ENCODE results near the gene TFDP3. TPM values are rescaled to one million over a fixed set of nuclear protein-coding genes. Genes with fewer than 3 reads are reported as not detected.

TFDP3 gene, protein sequence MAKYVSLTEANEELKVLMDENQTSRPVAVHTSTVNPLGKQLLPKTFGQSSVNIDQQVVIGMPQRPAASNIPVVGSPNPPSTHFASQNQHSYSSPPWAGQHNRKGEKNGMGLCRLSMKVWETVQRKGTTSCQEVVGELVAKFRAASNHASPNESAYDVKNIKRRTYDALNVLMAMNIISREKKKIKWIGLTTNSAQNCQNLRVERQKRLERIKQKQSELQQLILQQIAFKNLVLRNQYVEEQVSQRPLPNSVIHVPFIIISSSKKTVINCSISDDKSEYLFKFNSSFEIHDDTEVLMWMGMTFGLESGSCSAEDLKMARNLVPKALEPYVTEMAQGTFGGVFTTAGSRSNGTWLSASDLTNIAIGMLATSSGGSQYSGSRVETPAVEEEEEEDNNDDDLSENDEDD
- polyA plus RNA-seq (2013, experiment 1 of 4): not detected
- polyA plus RNA-seq (2013, experiment 2 of 4): not detected
- not detected for polyA plus RNA-seq (2013, experiment 3 of 4)
- not detected for polyA plus RNA-seq (2013, experiment 4 of 4)

DNA sequence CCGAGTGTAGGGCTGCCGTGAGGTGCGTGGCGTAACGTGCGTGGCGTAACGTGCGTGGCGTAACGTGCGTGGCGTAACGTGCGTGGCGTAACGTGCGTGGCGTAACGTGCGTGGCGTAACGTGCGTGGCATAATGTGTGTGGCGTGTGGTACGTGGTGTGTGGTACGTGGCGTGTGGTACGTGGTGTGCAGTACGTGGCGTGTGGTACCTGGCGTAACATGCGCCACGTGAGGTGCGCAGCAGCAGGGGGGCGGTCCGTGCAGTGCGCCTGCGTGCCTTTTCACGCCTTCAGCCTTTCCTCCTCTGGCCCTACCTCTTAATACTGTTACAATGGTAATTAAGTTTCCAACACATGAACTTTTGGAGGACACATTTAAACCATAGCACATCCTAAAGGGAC lies at the start of gene TFDP3:
TFDP3 (minus strand) TSS at position 26 of the 400 bp plus-strand sequence. CDS start 95 bp downstream, outside the sequence.
- no peak within 1 kb of the TSS for H3K4me3 ChIP-seq (ENCODE audit: insufficient read depth, low read depth, low read length)
- no peaks in the 10 kb centered on the region for H3K4me1 ChIP-seq (ENCODE audit: control insufficient read depth, insufficient read depth, low read length)
- 96 to 97% methylated on average over 40 of the region's 40 CpGs for WGBS, 2 experiments
- no peaks in the 10 kb centered on the region for H3K9me3 ChIP-seq (ENCODE audit: control insufficient read depth, low read length)
- no peaks in the 10 kb centered on the region for H3K36me3 ChIP-seq (ENCODE audit: control insufficient read depth, insufficient read depth, low read length)
- no peaks in the 10 kb centered on the region for H3K27me3 ChIP-seq (ENCODE audit: control insufficient read depth, insufficient read depth, low read length, poor library complexity, severe bottlenecking)
- no peak within 1 kb of the TSS for H3K27ac ChIP-seq (ENCODE audit: insufficient read depth, low read depth, low read length, poor library complexity, severe bottlenecking)

DNA sequence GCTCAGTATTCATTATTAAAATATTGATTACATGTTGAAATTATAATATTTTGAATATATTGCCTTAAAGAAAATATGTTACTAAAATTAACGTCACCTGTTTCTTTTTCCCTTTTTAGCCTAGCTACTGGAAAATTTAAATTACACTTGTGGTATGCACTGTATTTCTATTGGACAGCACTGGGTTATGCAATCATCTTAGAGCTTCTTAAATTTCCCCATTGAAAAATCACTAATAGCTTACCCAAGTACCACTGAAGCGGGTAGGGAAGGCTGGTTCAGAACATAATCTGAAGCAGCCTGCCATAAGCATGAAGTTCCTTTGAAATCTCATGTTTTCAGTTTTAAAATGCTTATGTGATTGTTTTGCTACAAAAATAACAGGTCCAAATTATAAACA lies 49.5 kb upstream of the TFDP3 start:
- no peaks in the 10 kb centered on the region for H3K27me3 ChIP-seq (ENCODE audit: control insufficient read depth, insufficient read depth, low read length, poor library complexity, severe bottlenecking)
- no peaks in the 10 kb centered on the region for H3K36me3 ChIP-seq (ENCODE audit: control insufficient read depth, insufficient read depth, low read length)
- WGBS, 2 experiments: 100% methylated on average over 1 of the region's 2 CpGs
- H3K4me1 ChIP-seq (ENCODE audit: control insufficient read depth, insufficient read depth, low read length): peaks cover 10% of the 10 kb centered on the region
- H3K4me3 ChIP-seq (ENCODE audit: insufficient read depth, low read depth, low read length): no peak overlapping the region
- no peaks in the 10 kb centered on the region for H3K9me3 ChIP-seq (ENCODE audit: control insufficient read depth, low read length)
- H3K27ac ChIP-seq (ENCODE audit: insufficient read depth, low read depth, low read length, poor library complexity, severe bottlenecking): no peak overlapping the region

DNA sequence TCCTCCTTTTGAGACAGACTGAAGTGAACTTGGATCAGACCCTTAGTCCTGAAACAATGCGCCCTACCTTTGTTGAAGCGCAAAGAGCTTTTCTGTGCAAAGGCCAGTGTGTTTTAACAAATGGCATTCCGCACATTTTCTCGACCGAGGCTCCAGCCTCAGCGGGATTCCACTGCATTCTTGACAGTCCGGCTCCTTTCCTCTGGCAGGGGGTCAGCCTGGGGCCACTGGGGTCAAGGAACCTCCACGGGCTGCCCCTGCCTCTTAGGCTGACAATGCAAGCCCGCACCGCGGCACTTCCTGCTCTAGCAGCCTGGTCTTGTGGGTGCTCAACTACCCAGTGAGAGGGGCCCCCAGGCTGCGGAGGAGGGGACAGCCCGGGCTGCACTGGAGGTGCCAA lies 47.2 kb upstream of the TFDP3 start:
- Histone ChIP-seq H3K27me3 (ENCODE audit: control insufficient read depth, insufficient read depth, low read length, poor library complexity, severe bottlenecking) (no peaks in the 10 kb centered on the region), H3K4me3 (ENCODE audit: insufficient read depth, low read depth, low read length) (no peak overlapping the region), H3K27ac (ENCODE audit: insufficient read depth, low read depth, low read length, poor library complexity, severe bottlenecking) (peak overlapping the region; percentile 53), H3K9me3 (ENCODE audit: control insufficient read depth, low read length) (no peaks in the 10 kb centered on the region), H3K36me3 (ENCODE audit: control insufficient read depth, insufficient read depth, low read length) (no peaks in the 10 kb centered on the region), H3K4me1 (ENCODE audit: control insufficient read depth, insufficient read depth, low read length) (peaks cover 10% of the 10 kb centered on the region)
- 1 to 3% methylated on average over 13 of the region's 13 CpGs for WGBS, 2 experiments

DNA sequence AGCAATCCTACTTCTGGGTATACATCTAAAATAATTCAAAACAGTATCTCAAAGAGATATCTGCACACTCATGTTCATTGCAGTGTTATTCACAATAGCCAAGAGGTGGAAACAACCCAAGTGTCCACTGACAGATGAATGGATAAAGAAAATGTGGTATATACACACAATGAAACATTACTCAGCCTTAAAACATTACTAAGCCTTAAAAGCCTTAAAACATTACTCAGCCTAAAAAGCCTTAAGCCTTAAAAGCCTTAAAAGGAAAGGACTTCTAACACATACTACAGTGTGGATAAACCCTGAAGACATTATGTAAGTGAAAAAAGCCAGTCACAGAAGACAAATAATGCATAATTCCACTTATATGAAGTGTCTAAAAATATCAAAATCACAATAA lies 40.3 kb upstream of the TFDP3 start:
- no peak overlapping the region for H3K4me3 ChIP-seq (ENCODE audit: insufficient read depth, low read depth, low read length)
- H3K9me3 ChIP-seq (ENCODE audit: control insufficient read depth, low read length): no peaks in the 10 kb centered on the region
- no peaks in the 10 kb centered on the region for H3K4me1 ChIP-seq (ENCODE audit: control insufficient read depth, insufficient read depth, low read length)
- H3K27ac ChIP-seq (ENCODE audit: insufficient read depth, low read depth, low read length, poor library complexity, severe bottlenecking): no peak overlapping the region
- H3K27me3 ChIP-seq (ENCODE audit: control insufficient read depth, insufficient read depth, low read length, poor library complexity, severe bottlenecking): no peaks in the 10 kb centered on the region
- no peaks in the 10 kb centered on the region for H3K36me3 ChIP-seq (ENCODE audit: control insufficient read depth, insufficient read depth, low read length)

DNA sequence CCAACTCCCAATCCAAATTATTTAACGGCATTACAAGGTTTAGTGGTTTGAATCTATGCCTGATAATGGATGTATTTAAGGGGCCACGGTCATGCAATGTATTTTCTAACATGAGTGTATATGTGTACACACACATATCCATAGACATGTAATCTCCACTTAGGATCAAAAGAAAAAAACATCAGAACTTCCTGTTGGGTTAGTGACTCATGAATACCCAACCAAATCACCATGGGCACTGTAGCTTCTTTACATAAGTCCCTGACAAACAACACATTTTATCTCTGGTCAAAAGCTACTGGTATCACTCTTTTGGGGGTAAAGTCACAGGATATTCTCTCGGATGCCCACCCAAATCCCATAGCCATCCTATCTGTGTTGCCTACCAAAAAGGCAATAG lies 36.5 kb upstream of the TFDP3 start:
- no peaks in the 10 kb centered on the region for H3K27me3 ChIP-seq (ENCODE audit: control insufficient read depth, insufficient read depth, low read length, poor library complexity, severe bottlenecking)
- WGBS, 2 experiments: 90% methylated on average over 1 to 2 of the region's 3 CpGs
- H3K9me3 ChIP-seq (ENCODE audit: control insufficient read depth, low read length): no peaks in the 10 kb centered on the region
- no peak overlapping the region for H3K4me3 ChIP-seq (ENCODE audit: insufficient read depth, low read depth, low read length)
- no peaks in the 10 kb centered on the region for H3K4me1 ChIP-seq (ENCODE audit: control insufficient read depth, insufficient read depth, low read length)
- H3K36me3 ChIP-seq (ENCODE audit: control insufficient read depth, insufficient read depth, low read length): no peaks in the 10 kb centered on the region
- H3K27ac ChIP-seq (ENCODE audit: insufficient read depth, low read depth, low read length, poor library complexity, severe bottlenecking): no peak overlapping the region

DNA sequence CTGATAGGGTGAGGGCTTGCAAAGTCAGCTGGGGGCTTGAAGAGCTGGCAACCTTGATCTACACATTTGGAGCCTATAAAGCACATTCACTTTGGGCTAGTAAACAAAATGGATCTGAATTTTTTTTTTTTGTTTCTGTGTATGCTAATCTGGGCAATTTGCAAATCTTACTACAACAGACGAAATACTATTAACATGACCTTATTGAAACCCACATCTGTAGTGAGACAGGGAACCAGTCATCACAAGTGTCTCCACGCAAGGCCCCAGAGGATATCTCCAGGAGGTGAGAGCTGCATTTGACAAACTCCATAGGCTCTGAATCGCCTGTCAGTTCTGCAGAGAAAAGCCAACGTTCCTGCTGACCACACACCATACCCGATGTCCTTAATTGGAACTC lies 33.0 kb upstream of the TFDP3 start:
- WGBS, 2 experiments: 56 to 69% methylated on average over 5 of the region's 5 CpGs
- no peak overlapping the region for H3K27ac ChIP-seq (ENCODE audit: insufficient read depth, low read depth, low read length, poor library complexity, severe bottlenecking)
- no peaks in the 10 kb centered on the region for H3K27me3 ChIP-seq (ENCODE audit: control insufficient read depth, insufficient read depth, low read length, poor library complexity, severe bottlenecking)
- H3K4me3 ChIP-seq (ENCODE audit: insufficient read depth, low read depth, low read length): no peak overlapping the region
- H3K9me3 ChIP-seq (ENCODE audit: control insufficient read depth, low read length): no peaks in the 10 kb centered on the region
- H3K4me1 ChIP-seq (ENCODE audit: control insufficient read depth, insufficient read depth, low read length): no peaks in the 10 kb centered on the region
- no peaks in the 10 kb centered on the region for H3K36me3 ChIP-seq (ENCODE audit: control insufficient read depth, insufficient read depth, low read length)

DNA sequence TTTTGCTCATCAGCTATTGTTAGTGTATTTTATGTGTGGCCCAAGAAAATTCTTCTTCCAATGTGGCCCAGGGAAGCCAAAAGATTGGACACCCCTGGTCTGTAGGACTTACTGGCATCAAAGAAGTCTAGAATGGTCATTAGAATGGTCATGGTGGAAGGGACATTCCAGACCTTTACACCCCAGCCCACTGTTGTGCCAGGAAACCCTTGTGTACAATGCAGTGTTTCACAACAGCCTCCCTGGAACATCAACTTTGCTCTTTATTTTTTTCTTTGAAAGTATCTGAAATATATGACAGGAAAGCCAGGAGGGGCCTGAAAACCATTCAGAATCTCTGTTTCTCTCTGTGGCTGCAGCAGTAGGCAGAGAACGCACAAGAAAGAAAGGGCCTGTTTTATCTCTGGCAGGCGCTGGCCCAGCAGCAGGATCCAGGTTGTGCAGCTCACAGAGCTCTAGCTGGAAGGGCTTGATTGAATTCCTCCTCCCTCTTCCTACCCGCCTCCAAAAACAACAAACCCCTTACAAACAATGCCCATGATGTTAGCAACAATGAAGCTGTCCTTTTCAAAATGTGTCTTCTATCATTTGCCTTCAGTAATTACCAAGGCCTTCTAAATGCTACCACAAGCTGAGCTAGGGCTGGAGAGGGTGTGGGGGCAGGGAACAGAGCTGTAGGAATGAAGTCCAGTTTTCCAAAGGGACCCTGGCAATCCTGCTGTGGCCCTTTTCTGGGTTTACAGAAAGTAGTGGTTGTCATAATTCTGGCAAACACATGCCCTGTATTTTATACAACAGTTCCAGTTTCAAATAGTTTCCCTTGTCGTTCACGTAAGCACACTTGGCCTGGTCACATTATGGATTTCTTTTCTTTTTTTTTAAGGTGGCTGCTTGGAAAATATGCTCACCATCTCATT lies 32.3 kb upstream of the TFDP3 start:
- no peak overlapping the region for H3K27ac ChIP-seq (ENCODE audit: insufficient read depth, low read depth, low read length, poor library complexity, severe bottlenecking)

DNA sequence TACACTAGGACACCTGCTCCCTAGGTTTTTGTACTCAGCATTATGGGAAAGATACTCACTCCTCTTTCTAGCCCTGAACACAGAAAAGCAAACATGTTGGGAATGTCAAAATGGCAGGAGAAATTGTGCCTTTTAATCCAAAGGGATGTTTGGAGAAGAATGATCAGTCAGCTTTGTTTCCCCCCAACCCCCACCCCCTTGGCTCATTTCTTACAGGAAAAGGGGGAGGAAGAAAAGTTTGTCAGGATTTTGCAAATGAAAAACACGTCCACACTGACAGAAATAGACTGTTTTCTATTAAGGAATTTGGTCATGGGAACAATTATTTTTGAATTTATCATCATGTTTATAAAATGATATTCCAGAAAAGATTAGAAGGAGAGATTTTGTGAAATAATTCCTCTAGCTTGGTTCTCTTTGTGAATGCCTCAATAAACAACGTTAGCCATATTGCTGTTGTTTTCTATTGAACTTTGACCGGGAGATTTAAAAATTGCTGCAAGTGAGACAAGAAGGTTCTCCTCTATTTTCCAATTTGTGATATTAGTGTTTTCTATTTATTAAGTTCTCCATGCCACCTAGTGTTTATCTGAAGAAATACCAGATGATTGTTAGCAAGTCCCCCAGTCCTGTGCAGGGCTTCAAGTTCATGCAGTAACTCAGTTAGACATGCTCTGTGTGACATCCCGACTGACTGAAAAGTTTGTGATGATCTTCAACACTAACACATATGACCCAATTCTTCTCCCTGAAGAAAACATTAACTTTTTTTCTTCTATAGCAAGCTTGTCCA lies 31.3 kb upstream of the TFDP3 start:
- Histone ChIP-seq H3K27ac (ENCODE audit: insufficient read depth, low read depth, low read length, poor library complexity, severe bottlenecking) (no peak overlapping the region), H3K4me3 (ENCODE audit: insufficient read depth, low read depth, low read length) (no peak overlapping the region), H3K36me3 (ENCODE audit: control insufficient read depth, insufficient read depth, low read length) (no peaks in the 10 kb centered on the region), H3K27me3 (ENCODE audit: control insufficient read depth, insufficient read depth, low read length, poor library complexity, severe bottlenecking) (no peaks in the 10 kb centered on the region), H3K4me1 (ENCODE audit: control insufficient read depth, insufficient read depth, low read length) (no peaks in the 10 kb centered on the region), H3K9me3 (ENCODE audit: control insufficient read depth, low read length) (no peaks in the 10 kb centered on the region)
- 94 to 95% methylated on average over 2 to 3 of the region's 4 CpGs for WGBS, 2 experiments

More for the DNA sequence above, 32.3 kb upstream of the TFDP3 start:
- Histone ChIP-seq H3K27me3 (ENCODE audit: control insufficient read depth, insufficient read depth, low read length, poor library complexity, severe bottlenecking) (no peaks in the 10 kb centered on the region), H3K36me3 (ENCODE audit: control insufficient read depth, insufficient read depth, low read length) (no peaks in the 10 kb centered on the region), H3K4me3 (ENCODE audit: insufficient read depth, low read depth, low read length) (no peak overlapping the region), H3K9me3 (ENCODE audit: control insufficient read depth, low read length) (no peaks in the 10 kb centered on the region), H3K4me1 (ENCODE audit: control insufficient read depth, insufficient read depth, low read length) (no peaks in the 10 kb centered on the region)
- WGBS, 2 experiments: 42 to 53% methylated on average over 5 of the region's 5 CpGs

DNA sequence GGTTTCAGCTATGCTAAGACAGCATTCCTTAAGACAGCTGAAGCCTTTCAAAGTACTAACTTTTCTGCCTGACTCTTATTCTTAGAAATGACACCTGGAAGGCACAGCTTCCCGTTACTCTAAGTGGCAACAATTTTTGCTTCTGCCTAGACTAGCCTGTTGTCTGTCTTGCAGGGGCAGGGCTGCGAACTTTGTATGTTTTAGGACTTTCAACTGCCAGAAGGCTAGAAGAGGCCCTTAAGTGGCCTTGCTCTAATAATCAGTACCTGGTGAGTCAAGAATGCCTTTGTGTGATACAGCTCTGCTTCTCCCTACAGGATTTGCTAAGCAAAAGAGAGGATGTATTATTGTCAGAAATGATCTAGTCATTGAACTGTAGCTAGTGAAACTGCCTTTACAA lies 30.0 kb upstream of the TFDP3 start:
- Histone ChIP-seq H3K4me3 (ENCODE audit: insufficient read depth, low read depth, low read length) (no peak overlapping the region), H3K27me3 (ENCODE audit: control insufficient read depth, insufficient read depth, low read length, poor library complexity, severe bottlenecking) (no peaks in the 10 kb centered on the region), H3K4me1 (ENCODE audit: control insufficient read depth, insufficient read depth, low read length) (no peaks in the 10 kb centered on the region), H3K27ac (ENCODE audit: insufficient read depth, low read depth, low read length, poor library complexity, severe bottlenecking) (no peak overlapping the region), H3K36me3 (ENCODE audit: control insufficient read depth, insufficient read depth, low read length) (no peaks in the 10 kb centered on the region), H3K9me3 (ENCODE audit: control insufficient read depth, low read length) (no peaks in the 10 kb centered on the region)
- WGBS, 2 experiments: 95 to 97% methylated on average over 2 of the region's 2 CpGs
